GM20000 (cell line): ENCODE results near the gene PIGZ.

ENCODE experiments used
- DNase-seq: peaks from one replicate; pipeline ENCODE4 v3.0.0; 2012; ENCODE audit warnings: low spot score
- TF ChIP-seq, protein P1 (sequence below): IDR thresholded peaks from 2 replicates; pipeline ENCODE4 v1.5.1; 2012; ENCODE audit warnings: mild to moderate bottlenecking, control low read depth; ENCODE audit errors: extremely low read depth, missing control alignments

Gene PIGZ

DNA sequence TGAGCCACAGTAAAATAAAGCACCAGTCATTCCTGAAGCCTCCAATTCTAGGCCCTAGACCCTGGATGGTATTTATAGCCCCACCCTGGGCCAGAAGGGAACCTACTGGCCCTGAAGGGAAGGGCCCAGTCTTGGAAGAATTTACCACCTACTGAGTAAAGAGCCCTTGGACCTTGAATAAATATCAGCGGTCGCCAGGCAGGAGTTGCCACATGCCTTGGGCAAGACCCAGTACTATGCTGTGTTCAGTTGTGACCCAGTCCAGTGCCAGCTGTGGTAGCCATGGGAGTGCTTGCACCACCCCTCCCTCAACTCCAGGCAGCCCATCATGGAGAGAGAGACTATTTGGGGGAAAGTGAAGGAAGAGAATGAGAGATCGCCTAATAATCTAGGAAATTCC lies 53.3 kb downstream of the PIGZ start:
- no peak for DNase-seq
- TF ChIP-seq, protein P1, sequence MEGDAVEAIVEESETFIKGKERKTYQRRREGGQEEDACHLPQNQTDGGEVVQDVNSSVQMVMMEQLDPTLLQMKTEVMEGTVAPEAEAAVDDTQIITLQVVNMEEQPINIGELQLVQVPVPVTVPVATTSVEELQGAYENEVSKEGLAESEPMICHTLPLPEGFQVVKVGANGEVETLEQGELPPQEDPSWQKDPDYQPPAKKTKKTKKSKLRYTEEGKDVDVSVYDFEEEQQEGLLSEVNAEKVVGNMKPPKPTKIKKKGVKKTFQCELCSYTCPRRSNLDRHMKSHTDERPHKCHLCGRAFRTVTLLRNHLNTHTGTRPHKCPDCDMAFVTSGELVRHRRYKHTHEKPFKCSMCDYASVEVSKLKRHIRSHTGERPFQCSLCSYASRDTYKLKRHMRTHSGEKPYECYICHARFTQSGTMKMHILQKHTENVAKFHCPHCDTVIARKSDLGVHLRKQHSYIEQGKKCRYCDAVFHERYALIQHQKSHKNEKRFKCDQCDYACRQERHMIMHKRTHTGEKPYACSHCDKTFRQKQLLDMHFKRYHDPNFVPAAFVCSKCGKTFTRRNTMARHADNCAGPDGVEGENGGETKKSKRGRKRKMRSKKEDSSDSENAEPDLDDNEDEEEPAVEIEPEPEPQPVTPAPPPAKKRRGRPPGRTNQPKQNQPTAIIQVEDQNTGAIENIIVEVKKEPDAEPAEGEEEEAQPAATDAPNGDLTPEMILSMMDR, result no peak

DNA sequence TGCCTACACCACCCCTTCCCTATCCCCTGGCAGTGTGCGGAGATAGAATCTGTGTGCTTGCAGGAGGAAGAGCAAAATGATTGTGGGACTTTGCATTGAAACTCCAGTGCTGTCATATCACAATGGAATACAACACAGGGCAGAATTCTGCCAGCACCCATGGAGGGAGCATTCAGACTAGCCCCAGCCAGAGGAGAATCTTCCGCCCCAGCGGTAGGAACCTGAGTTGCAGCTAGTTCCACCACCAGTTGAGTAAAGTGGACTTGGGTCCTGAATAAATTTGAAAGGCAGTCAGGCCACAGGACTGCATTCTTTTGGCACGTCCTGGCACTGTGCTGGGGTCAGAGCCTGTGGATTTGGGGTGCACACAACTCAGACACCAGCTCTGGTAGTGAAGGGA lies 53.8 kb downstream of the PIGZ start:
- DNase-seq, result no peak
- TF ChIP-seq, protein P1, result no peak

DNA sequence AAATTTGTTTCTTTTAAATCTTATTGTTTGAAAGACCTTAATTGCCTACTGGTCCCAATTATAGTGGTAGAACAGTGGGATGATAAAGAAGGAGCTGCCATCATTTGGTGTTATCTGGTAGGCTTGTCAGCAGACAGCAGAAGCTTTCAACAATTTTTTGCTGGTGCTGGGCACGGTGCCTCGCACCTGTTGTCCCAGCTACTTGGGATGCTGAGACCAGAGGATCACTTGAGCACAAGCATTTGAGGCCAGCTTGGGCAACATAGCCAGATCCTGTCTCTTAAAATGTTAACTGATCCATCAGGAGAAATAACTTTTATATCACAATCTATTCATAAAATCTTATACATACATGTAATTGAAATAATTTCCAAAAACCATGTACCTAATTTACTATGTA lies 64.9 kb downstream of the PIGZ start:
- TF ChIP-seq, protein P1, result no peak
- no peak for DNase-seq

DNA sequence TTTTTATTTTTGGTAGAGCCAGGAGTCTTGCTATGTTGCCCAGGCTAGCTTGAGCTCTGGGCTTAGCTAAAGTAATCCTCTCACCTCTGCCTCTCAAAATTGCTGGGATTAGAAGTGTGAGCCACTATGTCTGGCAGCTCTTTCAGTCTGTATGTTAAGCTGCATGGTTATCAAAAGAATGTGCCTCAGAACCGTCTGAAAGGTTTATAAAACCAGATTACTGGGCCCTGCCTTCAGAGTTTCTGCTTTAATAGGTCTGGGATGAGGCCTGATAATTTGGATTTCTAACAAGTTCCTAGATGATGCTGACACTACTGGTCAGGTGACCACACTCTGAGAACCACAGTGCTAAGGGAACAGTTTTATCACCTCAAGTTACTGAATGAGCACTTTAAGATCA lies 66.3 kb downstream of the PIGZ start:
- TF ChIP-seq, protein P1, result no peak

DNA sequence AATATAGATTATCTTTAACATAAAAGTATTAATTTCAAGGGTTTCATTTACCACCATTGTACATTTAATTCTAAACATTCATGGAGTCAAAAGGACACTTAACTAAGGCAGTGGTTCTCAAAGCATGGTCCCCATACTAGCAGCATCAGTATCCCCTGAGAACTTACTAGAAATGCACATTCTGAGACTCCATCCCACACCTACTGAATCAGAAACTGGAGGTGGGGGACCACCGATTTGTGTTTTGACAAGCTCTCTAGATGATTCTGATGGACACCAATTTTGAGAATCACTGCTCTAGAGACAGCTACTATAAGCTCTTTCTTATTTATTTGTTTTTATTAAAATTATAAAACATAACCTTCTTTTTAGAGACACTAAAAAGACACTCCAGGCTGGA lies 66.9 kb downstream of the PIGZ start:
- no peak for DNase-seq
- TF ChIP-seq, protein P1, result no peak

More for the DNA sequence above, 66.3 kb downstream of the PIGZ start:
- DNase-seq, result no peak
